HepG2 (cell line): ENCODE data around the gene NOP58. TPM values are rescaled to one million over a fixed set of nuclear protein-coding genes. Genes with fewer than 3 reads are reported as not detected.

Experiments
- FIP1L1 ChIP-seq: fragments of 200-400 bp; formaldehyde crosslinking; IDR thresholded peaks from 2 replicates; pipeline ENCODE4 v1.6.1; 2018; ENCODE audit warnings: low read depth, mild to moderate bottlenecking, low read length, moderate library complexity, borderline replicate concordance; ENCODE audit not compliant: insufficient read depth
- GTF2F1 ChIP-seq: fragments of 150-350 bp; IDR thresholded peaks from 2 replicates; pipeline ENCODE4 v1.6.1; 2014; ENCODE audit warnings: low read length
- MXD4 ChIP-seq: IDR thresholded peaks from 2 replicates; pipeline ENCODE4 v1.6.1; 2016; ENCODE audit warnings: mild to moderate bottlenecking, missing biosample characterization, missing genetic modification reagents
- MYNN ChIP-seq: sonication (generic); formaldehyde crosslinking; IDR thresholded peaks from 2 replicates; pipeline ENCODE4 v1.4.0; 2020; ENCODE audit warnings: mild to moderate bottlenecking, low read depth, missing genetic modification reagents
- SALL1 ChIP-seq: sonication (generic); formaldehyde crosslinking; IDR thresholded peaks from 2 replicates; pipeline ENCODE4 v1.8.0; 2022; ENCODE audit warnings: mild to moderate bottlenecking, missing genetic modification reagents
- SIN3B ChIP-seq: fragments of 150-350 bp; IDR thresholded peaks from 2 replicates; pipeline ENCODE4 v1.6.1; 2014; ENCODE audit warnings: low read length
- TAF1 ChIP-seq: sonication (generic); formaldehyde crosslinking; IDR thresholded peaks from 2 replicates; pipeline ENCODE4 v1.4.0; 2020; ENCODE audit warnings: missing genetic modification reagents
- ZBTB7B ChIP-seq: sonication (generic); formaldehyde crosslinking; IDR thresholded peaks from 2 replicates; pipeline ENCODE4 v1.4.0; 2020; ENCODE audit warnings: missing genetic modification reagents
- ZNF296 ChIP-seq: sonication (generic); formaldehyde crosslinking; conservative IDR thresholded peaks from 2 replicates; pipeline ENCODE4 v1.5.0; 2020; ENCODE audit warnings: mild to moderate bottlenecking, missing genetic modification reagents
- ZNF563 ChIP-seq: sonication (generic); formaldehyde crosslinking; IDR thresholded peaks from 2 replicates; pipeline ENCODE4 v1.8.0; 2022; ENCODE audit warnings: mild to moderate bottlenecking, moderate library complexity, missing genetic modification reagents
- ZNF607 ChIP-seq: sonication (generic); formaldehyde crosslinking; IDR thresholded peaks from 2 replicates; pipeline ENCODE4 v1.5.1; 2020; ENCODE audit warnings: missing genetic modification reagents, mild to moderate bottlenecking, borderline replicate concordance
- polyA plus RNA-seq, 8 experiments: library from polyadenylated mRNA; depleted of rRNA in 3 of 8; stranded (reverse) in 7 of 8; unstranded in 1 of 8; fragments of >200 nt; fragmentation: Illumina TruSeq in 4 of 8; extraction: Trizol in 4 of 8; gene quantifications; 2 replicates each; pipeline versions ENCODE4 v1.2.1 to v1.2.3, GENCODE V29; 2011 to 2016; ENCODE audit warnings: low read depth in 4 of 8, missing spikeins in 1 of 8, mixed read lengths in 1 of 8; ENCODE audit not compliant: insufficient read depth in 1 of 8
- total RNA-seq, 5 experiments: library from RNA; depleted of rRNA; stranded (reverse); fragments of >200 nt; fragmentation: Illumina TruSeq; extraction: Trizol; gene quantifications; 2 replicates each; pipeline ENCODE4 v1.2.3, GENCODE V29; 2016; ENCODE audit warnings: low read depth in 1 of 5
- TF ChIP-seq, protein P1 (sequence below), 2 experiments: fragments of 450-650 bp in 1 of 2; sonication (generic) in 1 of 2; formaldehyde crosslinking in 1 of 2; IDR thresholded peaks; 2 replicates each; pipeline versions ENCODE4 v1.6.1 to v1.8.0; 2016 to 2022; ENCODE audit warnings: antibody characterized with exemption in 1 of 2, mild to moderate bottlenecking in 1 of 2, missing genetic modification reagents in 1 of 2
- TF ChIP-seq, protein P2 (sequence below): sonication (generic); formaldehyde crosslinking; IDR thresholded peaks from 2 replicates; pipeline ENCODE4 v1.5.0; 2020; ENCODE audit warnings: missing genetic modification reagents
- TF ChIP-seq, protein P3 (sequence below): sonication (generic); formaldehyde crosslinking; IDR thresholded peaks from 2 replicates; pipeline ENCODE4 v1.8.0; 2022; ENCODE audit warnings: mild to moderate bottlenecking, missing genetic modification reagents
- TF ChIP-seq, protein P4 (sequence below): sonication (generic); formaldehyde crosslinking; IDR thresholded peaks from 2 replicates; pipeline ENCODE4 v1.4.0; 2020; ENCODE audit warnings: missing genetic modification reagents; ENCODE audit errors: not compliant biosample characterization

The NOP58 gene
- total and polyA plus RNA-seq, 2 of the 13 experiments (the other 11 are each of a cell fraction or from before 2014, with no cell fraction given): 74.9 to 203 TPM

DNA sequence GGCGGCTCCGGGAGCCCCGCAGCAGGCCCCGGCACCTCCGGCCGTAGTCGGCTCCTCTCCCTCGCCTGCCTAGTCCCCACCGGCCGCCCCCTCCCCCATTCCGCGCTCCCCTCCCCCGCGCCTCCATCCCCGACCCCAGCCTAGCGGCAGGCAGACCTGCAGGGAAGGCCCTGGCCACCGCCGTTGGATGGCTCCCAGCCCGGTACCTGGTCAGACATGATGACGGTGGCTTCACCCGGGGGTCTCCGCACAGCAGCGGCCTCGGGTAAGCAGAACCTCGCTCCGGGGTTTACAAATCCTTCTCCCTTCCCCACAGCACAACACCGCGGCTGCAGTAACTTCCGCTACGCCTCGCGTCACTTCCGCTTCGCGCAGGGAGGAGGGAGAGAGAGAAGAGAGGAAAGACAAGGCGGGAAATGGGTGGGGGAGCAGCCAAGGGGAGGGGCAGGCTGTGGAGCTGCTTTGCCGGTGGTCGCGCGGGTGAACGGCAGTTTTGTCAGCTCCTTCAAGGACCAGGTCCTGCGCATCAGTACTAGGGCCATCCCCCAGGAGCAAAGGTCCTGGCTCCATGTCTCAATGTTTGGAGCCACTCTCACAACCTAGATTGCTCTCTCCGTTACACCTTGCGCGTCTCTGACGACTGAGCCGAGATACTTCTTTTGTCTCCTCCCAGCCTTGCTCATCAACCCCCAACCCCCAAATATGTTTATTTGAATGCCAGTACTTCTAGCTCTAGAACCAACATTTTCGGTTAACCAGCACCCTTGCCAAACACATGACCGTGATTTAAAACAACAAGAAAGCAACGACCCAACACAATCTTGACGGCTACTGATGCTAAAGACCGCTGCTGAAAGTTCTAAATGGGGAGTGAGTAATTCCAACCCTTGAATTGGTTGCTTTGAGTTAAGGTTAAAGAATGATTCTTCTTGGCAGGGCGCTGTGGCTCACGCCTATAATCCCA, 27.0 kb upstream of the NOP58 start, which contains the start of gene SUMO1 (continued):
- TF ChIP-seq, protein P1, sequence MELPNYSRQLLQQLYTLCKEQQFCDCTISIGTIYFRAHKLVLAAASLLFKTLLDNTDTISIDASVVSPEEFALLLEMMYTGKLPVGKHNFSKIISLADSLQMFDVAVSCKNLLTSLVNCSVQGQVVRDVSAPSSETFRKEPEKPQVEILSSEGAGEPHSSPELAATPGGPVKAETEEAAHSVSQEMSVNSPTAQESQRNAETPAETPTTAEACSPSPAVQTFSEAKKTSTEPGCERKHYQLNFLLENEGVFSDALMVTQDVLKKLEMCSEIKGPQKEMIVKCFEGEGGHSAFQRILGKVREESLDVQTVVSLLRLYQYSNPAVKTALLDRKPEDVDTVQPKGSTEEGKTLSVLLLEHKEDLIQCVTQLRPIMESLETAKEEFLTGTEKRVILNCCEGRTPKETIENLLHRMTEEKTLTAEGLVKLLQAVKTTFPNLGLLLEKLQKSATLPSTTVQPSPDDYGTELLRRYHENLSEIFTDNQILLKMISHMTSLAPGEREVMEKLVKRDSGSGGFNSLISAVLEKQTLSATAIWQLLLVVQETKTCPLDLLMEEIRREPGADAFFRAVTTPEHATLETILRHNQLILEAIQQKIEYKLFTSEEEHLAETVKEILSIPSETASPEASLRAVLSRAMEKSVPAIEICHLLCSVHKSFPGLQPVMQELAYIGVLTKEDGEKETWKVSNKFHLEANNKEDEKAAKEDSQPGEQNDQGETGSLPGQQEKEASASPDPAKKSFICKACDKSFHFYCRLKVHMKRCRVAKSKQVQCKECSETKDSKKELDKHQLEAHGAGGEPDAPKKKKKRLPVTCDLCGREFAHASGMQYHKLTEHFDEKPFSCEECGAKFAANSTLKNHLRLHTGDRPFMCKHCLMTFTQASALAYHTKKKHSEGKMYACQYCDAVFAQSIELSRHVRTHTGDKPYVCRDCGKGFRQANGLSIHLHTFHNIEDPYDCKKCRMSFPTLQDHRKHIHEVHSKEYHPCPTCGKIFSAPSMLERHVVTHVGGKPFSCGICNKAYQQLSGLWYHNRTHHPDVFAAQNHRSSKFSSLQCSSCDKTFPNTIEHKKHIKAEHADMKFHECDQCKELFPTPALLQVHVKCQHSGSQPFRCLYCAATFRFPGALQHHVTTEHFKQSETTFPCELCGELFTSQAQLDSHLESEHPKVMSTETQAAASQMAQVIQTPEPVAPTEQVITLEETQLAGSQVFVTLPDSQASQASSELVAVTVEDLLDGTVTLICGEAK (IDR thresholded peaks at IDR 0.05): peak; percentile 85
- TF ChIP-seq, protein P1 (CRISPR knock-in tag; IDR thresholded peaks at IDR 0.05): peak; percentile 70
- TF ChIP-seq GTF2F1 (no peak), SALL1 (CRISPR knock-in tag) (peak; percentile 88; the same call in 1 of the 2 replicates), MXD4 (CRISPR knock-in tag) (peak; percentile 38; the same call in 1 of the 2 replicates), FIP1L1 (no peak), ZNF563 (CRISPR knock-in tag) (no peak), TAF1 (CRISPR knock-in tag) (peak; percentile 82), MYNN (CRISPR knock-in tag) (no peak), ZNF296 (CRISPR knock-in tag) (no peak), ZNF607 (CRISPR knock-in tag) (peak; percentile 53), ZBTB7B (peak; percentile 89), SIN3B (no peak)
- TF ChIP-seq, protein P2, sequence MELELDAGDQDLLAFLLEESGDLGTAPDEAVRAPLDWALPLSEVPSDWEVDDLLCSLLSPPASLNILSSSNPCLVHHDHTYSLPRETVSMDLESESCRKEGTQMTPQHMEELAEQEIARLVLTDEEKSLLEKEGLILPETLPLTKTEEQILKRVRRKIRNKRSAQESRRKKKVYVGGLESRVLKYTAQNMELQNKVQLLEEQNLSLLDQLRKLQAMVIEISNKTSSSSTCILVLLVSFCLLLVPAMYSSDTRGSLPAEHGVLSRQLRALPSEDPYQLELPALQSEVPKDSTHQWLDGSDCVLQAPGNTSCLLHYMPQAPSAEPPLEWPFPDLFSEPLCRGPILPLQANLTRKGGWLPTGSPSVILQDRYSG: peak; percentile 69; the same call in 1 of the 2 replicates
- TF ChIP-seq, protein P3, sequence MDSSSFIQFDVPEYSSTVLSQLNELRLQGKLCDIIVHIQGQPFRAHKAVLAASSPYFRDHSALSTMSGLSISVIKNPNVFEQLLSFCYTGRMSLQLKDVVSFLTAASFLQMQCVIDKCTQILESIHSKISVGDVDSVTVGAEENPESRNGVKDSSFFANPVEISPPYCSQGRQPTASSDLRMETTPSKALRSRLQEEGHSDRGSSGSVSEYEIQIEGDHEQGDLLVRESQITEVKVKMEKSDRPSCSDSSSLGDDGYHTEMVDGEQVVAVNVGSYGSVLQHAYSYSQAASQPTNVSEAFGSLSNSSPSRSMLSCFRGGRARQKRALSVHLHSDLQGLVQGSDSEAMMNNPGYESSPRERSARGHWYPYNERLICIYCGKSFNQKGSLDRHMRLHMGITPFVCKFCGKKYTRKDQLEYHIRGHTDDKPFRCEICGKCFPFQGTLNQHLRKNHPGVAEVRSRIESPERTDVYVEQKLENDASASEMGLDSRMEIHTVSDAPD (CRISPR knock-in tag): 0 out of 2 replicates have a peak, but pooled peaks have one; percentile 54
- TF ChIP-seq, protein P4, sequence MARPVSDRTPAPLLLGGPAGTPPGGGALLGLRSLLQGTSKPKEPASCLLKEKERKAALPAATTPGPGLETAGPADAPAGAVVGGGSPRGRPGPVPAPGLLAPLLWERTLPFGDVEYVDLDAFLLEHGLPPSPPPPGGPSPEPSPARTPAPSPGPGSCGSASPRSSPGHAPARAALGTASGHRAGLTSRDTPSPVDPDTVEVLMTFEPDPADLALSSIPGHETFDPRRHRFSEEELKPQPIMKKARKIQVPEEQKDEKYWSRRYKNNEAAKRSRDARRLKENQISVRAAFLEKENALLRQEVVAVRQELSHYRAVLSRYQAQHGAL (CRISPR knock-in tag): no peak
